SU-DHL-6 (cell line): ENCODE measurements around the gene DLG2.

ENCODE experiments used
- H2AFZ ChIP-seq: fragments of 200-600 bp; sonication (generic); 2 replicates; pipeline ENCODE4 v1.6.1; 2014; ENCODE audit warnings: low read depth, mild to moderate bottlenecking, moderate library complexity, mixed read lengths, antibody characterized with exemption, low read length; ENCODE audit not compliant: severe bottlenecking
- H3F3A ChIP-seq: fragments of 200-600 bp; shearing (Covaris generic); 2 replicates; pipeline ENCODE4 v1.6.0; 2016; ENCODE audit warnings: antibody characterized with exemption, mild to moderate bottlenecking; ENCODE audit not compliant: insufficient read depth
- H3K27ac ChIP-seq: fragments of 200-600 bp; sonication (generic); 2 replicates; pipeline ENCODE4 v1.5.1; 2016; ENCODE audit warnings: low read depth, mild to moderate bottlenecking, low read length, moderate library complexity, mixed read lengths
- H3K27me3 ChIP-seq: fragments of 200-600 bp; sonication (generic), shearing (Covaris generic); 2 replicates; pipeline ENCODE4 v1.6.0; 2014; ENCODE audit warnings: mild to moderate bottlenecking, low read length
- H3K36me3 ChIP-seq: fragments of 200-600 bp; sonication (generic); 2 replicates; pipeline ENCODE4 v1.6.1; 2014; ENCODE audit warnings: mild to moderate bottlenecking, low read length, mixed read lengths
- H3K4me2 ChIP-seq: fragments of 300-600, 200-600 bp; shearing (Covaris generic), sonication (generic); 2 replicates; pipeline ENCODE4 v1.6.0; 2014; ENCODE audit warnings: low read length, low read depth, mild to moderate bottlenecking; ENCODE audit not compliant: poor library complexity, severe bottlenecking
- H3K4me3 ChIP-seq: fragments of 200-600 bp; sonication (generic); 2 replicates; pipeline ENCODE4 v1.5.1; 2014; ENCODE audit warnings: antibody characterized with exemption, low read length, mild to moderate bottlenecking, mixed read lengths; ENCODE audit not compliant: insufficient read depth, poor library complexity, severe bottlenecking
- H3K79me2 ChIP-seq: fragments of 200-600 bp; sonication (generic); 2 replicates; pipeline ENCODE4 v1.6.1; 2014; ENCODE audit warnings: mild to moderate bottlenecking, low read length, moderate library complexity; ENCODE audit not compliant: insufficient read depth
- H3K9ac ChIP-seq: fragments of 200-600 bp; sonication (generic); 2 replicates; pipeline ENCODE4 v1.7.0; 2014; ENCODE audit warnings: mild to moderate bottlenecking, low read length
- H3K9me2 ChIP-seq: fragments of 200-600 bp; sonication (generic); replicated peaks from 2 replicates; pipeline ENCODE4 v1.6.1; 2014; ENCODE audit warnings: low read length; ENCODE audit not compliant: insufficient read depth
- H3K9me3 ChIP-seq: fragments of 200-600 bp; sonication (generic); 2 replicates; pipeline ENCODE4 v1.6.1; 2014; ENCODE audit warnings: low read length, mixed read lengths; ENCODE audit not compliant: insufficient read depth
- H4K20me1 ChIP-seq: fragments of 200-600 bp; sonication (generic); 2 replicates; pipeline ENCODE4 v1.6.1; 2014; ENCODE audit warnings: low read depth, mild to moderate bottlenecking, antibody characterized with exemption, low read length, moderate library complexity, mixed read lengths
- EZH2phosphoT487 ChIP-seq: fragments of 200-600 bp; sonication (generic), shearing (Covaris generic); conservative IDR thresholded peaks from 2 replicates; pipeline ENCODE4 v1.6.1; 2018; ENCODE audit warnings: mild to moderate bottlenecking, antibody characterized with exemption, low read length, moderate library complexity, mixed read lengths
- TF ChIP-seq, protein P1 (sequence below): fragments of 200-600 bp; sonication (generic); IDR thresholded peaks from one replicate; pipeline ENCODE4 v1.5.1; 2017; ENCODE audit warnings: antibody characterized with exemption, mild to moderate bottlenecking, low read length, moderate library complexity; ENCODE audit not compliant: insufficient read depth, poor library complexity, severe bottlenecking

Gene DLG2

DNA sequence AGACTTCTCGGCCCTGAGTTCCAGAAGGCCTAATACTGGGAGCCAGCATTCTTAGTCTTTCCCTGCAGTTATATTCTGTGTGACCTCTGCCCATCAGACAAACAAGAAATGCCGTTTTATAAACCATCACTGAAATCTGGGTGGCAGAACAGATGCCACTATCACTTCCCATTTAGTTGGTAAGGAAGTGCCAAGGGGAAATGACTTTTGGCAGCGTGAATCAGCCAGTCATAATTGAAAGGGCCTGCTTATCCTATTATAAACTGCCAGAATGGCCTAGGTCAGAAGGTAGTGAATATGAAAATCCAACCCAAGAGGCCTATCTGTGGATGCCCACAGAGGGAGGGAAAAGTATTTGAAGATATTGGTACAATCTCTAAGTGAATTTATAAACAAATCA, 1694.1 kb downstream of the DLG2 start:
- H3K9me2 ChIP-seq, result no peaks in the 10 kb centered on the region
- no peaks in the 10 kb centered on the region for H3K9me3 ChIP-seq
- H3K9ac ChIP-seq, result no peak overlapping the region
- H3K4me3 ChIP-seq, result no peak overlapping the region
- no peaks in the 10 kb centered on the region for H4K20me1 ChIP-seq
- no peak overlapping the region for H3K27ac ChIP-seq
- H3K79me2 ChIP-seq, result no peaks in the 10 kb centered on the region
- no peaks in the 10 kb centered on the region for H3K36me3 ChIP-seq
- H2AFZ ChIP-seq, result no peak overlapping the region
- H3F3A ChIP-seq, result no peaks in the 10 kb centered on the region
- TF ChIP-seq, protein P1, sequence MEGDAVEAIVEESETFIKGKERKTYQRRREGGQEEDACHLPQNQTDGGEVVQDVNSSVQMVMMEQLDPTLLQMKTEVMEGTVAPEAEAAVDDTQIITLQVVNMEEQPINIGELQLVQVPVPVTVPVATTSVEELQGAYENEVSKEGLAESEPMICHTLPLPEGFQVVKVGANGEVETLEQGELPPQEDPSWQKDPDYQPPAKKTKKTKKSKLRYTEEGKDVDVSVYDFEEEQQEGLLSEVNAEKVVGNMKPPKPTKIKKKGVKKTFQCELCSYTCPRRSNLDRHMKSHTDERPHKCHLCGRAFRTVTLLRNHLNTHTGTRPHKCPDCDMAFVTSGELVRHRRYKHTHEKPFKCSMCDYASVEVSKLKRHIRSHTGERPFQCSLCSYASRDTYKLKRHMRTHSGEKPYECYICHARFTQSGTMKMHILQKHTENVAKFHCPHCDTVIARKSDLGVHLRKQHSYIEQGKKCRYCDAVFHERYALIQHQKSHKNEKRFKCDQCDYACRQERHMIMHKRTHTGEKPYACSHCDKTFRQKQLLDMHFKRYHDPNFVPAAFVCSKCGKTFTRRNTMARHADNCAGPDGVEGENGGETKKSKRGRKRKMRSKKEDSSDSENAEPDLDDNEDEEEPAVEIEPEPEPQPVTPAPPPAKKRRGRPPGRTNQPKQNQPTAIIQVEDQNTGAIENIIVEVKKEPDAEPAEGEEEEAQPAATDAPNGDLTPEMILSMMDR, result no peak
- TF ChIP-seq EZH2phosphoT487, result no peak
- H3K4me2 ChIP-seq, result no peak overlapping the region
- no peaks in the 10 kb centered on the region for H3K27me3 ChIP-seq

DNA sequence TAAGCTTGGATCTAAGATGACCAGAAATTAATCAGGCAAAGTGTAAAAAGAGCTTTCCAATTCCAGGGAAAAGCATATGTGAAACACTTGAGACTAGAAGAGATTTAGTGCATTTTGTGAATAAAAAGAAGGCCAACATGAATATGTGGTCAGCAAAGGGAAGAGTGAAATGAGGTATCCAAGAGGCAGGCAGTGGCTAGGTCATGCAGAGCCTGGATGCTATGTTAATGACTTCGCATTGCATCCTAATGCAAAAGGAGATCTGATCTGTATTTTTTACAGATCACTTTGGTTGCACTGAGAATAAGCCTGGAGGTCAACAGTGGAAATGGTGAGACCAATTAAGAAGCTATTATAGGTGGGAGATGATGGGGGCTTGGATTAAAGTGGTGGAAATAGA, 1699.7 kb downstream of the DLG2 start:
- H3K4me3 ChIP-seq, result no peak overlapping the region
- no peaks in the 10 kb centered on the region for H4K20me1 ChIP-seq
- H3K4me2 ChIP-seq, result no peak overlapping the region
- no peaks in the 10 kb centered on the region for H3K79me2 ChIP-seq
- H3K27ac ChIP-seq, result no peak overlapping the region
- no peak for TF ChIP-seq EZH2phosphoT487
- TF ChIP-seq, protein P1, result no peak
- H3K27me3 ChIP-seq, result no peaks in the 10 kb centered on the region
- H3K36me3 ChIP-seq, result no peaks in the 10 kb centered on the region
- H2AFZ ChIP-seq, result no peak overlapping the region
- no peaks in the 10 kb centered on the region for H3K9me2 ChIP-seq
- no peaks in the 10 kb centered on the region for H3K9me3 ChIP-seq
- no peaks in the 10 kb centered on the region for H3F3A ChIP-seq
- no peak overlapping the region for H3K9ac ChIP-seq

DNA sequence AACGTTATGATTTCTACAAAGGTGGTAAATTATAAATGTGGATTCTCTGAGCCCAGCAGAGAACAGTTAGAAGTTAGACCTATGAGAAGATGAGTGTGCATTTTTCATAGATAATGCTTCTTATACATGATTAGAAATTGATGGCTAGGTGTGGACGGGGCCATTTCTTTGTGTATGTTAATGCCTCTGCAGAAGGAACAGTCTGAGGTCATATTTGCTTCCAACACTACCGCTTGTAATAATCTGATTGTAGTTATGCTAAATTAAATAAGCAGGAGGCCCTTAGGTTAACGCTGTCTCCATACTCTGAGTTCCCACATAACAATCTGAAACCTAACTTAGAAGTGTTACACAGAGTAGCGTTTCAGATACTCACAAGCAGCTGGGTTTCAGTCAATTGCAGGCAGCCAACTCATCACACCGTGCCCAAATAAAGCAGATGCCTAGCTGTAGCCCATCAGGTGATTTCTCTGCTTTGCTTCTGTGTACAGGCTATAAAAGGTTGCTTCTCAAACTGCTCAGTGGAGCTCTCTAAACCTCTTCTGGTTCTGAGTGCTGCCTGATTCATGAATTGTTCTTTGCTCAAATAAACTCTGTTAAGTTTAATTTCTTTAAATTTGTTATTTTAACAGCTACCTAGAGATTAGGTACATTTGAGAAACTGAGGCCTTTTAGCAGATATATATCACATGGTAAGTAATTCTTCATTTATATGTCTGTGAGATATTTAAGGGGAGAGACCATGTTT, 1702.2 kb downstream of the DLG2 start:
- Histone ChIP-seq H2AFZ (no peak overlapping the region), H3K79me2 (no peaks in the 10 kb centered on the region), H3K9me3 (no peaks in the 10 kb centered on the region), H3K9me2 (no peaks in the 10 kb centered on the region), H3F3A (no peaks in the 10 kb centered on the region), H4K20me1 (no peaks in the 10 kb centered on the region), H3K27ac (no peak overlapping the region), H3K27me3 (no peaks in the 10 kb centered on the region), H3K4me3 (no peak overlapping the region), H3K36me3 (no peaks in the 10 kb centered on the region), H3K4me2 (no peak overlapping the region), H3K9ac (no peak overlapping the region)
- TF ChIP-seq, protein P1, result no peak
- TF ChIP-seq EZH2phosphoT487, result no peak
